Measurements from ENCODE around the gene PLB1.

GRCh38 chr2:28659127-28659526 lies 163.3 kb downstream of the PLB1 start:
- TF ChIP-seq CTCF (IDR thresholded peaks at IDR 0.05; ENCODE audit: insufficient read depth, low read length) (no peak), GABPA (IDR thresholded peaks at IDR 0.05; ENCODE audit: low read depth) (no peak), REST (IDR thresholded peaks at IDR 0.05; ENCODE audit: insufficient replicate concordance, low read depth) (no peak), POLR2AphosphoS5 (IDR thresholded peaks at IDR 0.05; ENCODE audit: low read depth) (no peak)
